Thyroid gland (tissue), 4 donors: ENCODE measurements around the gene SELENON.

ENCODE experiments used
- CTCF ChIP-seq, 6 experiments: fragments of 200-600 bp in 3 of 6; fragments of 450-650 bp in 3 of 6; sonication (generic) in 3 of 6; IDR thresholded peaks; one replicate each; pipeline ENCODE4 v1.5.1; 2016 to 2019; ENCODE audit warnings: antibody characterized with exemption in 6 of 6, mild to moderate bottlenecking in 2 of 6, inconsistent platforms in 1 of 6, moderate library complexity in 1 of 6
- POLR2A ChIP-seq, 2 donors: fragments of 450-650 bp; IDR thresholded peaks; one replicate each; pipeline ENCODE4 v1.6.1; 2017; ENCODE audit warnings: antibody characterized with exemption in 2 of 2, mild to moderate bottlenecking in 2 of 2, moderate library complexity in 1 of 2

- TF ChIP-seq CTCF (IDR thresholded peaks at IDR 0.05), result no peak
- TF ChIP-seq POLR2A (IDR thresholded peaks at IDR 0.05), result no peak
Measured at GRCh38 chr1:25768999-25769398, 31.0 kb upstream of the SELENON start.
